Keratinocyte (primary cell): ENCODE measurements around the gene TSPAN4. TPM values are rescaled to one million over a fixed set of nuclear protein-coding genes. Genes with fewer than 3 reads are reported as not detected.

Source experiments
- DNase-seq: peaks from one replicate; pipeline ENCODE4 v3.0.0-alpha.2; 2011; ENCODE audit warnings: low read depth, missing footprints, low spot score
- FAIRE-seq: peaks from 2 replicates; lab custom pipeline; 2011; peaks lifted over from hg19 to GRCh38; lab: Jason Lieb, UNC
- H2AFZ ChIP-seq: 2 replicates; pipeline ENCODE4 v1.6.0; 2012; ENCODE audit warnings: low read length, control low read depth, inconsistent platforms; ENCODE audit not compliant: control insufficient read depth
- H3K27ac ChIP-seq: 2 replicates; pipeline ENCODE4 v1.5.1; 2011; ENCODE audit warnings: low read length; ENCODE audit not compliant: control insufficient read depth, insufficient read depth
- H3K27me3 ChIP-seq: 3 replicates; pipeline ENCODE4 v1.6.0; 2011; ENCODE audit warnings: low read length; ENCODE audit not compliant: control insufficient read depth, insufficient read depth; ENCODE audit errors: extremely low read depth
- H3K36me3 ChIP-seq, 2 experiments: 2 replicates in 1 of 2; 3 replicates in 1 of 2; pipeline ENCODE4 v1.5.1; 2011; ENCODE audit warnings: low read length in 2 of 2, mild to moderate bottlenecking in 1 of 2; ENCODE audit not compliant: control insufficient read depth in 2 of 2, insufficient read depth in 2 of 2; ENCODE audit errors: extremely low read depth in 1 of 2
- H3K4me1 ChIP-seq: 3 replicates; pipeline ENCODE4 v1.5.1; 2011; ENCODE audit warnings: low read length; ENCODE audit not compliant: control insufficient read depth, insufficient read depth; ENCODE audit errors: extremely low read depth
- H3K4me2 ChIP-seq: 3 replicates; pipeline ENCODE4 v1.6.0; 2011; ENCODE audit warnings: low read depth, low read length; ENCODE audit not compliant: control insufficient read depth, insufficient read depth; ENCODE audit errors: extremely low read depth
- H3K4me3 ChIP-seq, 3 experiments: fragments of 200-600 bp in 1 of 3; sonication (generic) in 1 of 3; 2 replicates in 2 of 3; 3 replicates in 1 of 3; pipeline ENCODE4 v1.5.1; 2011 to 2016; ENCODE audit warnings: low read length in 3 of 3, mild to moderate bottlenecking in 3 of 3, control low read depth in 2 of 3, inconsistent platforms in 1 of 3, low read depth in 1 of 3, mixed read lengths in 1 of 3, mixed run types in 1 of 3, moderate library complexity in 1 of 3; ENCODE audit not compliant: control insufficient read depth in 2 of 3, insufficient read depth in 2 of 3; ENCODE audit errors: extremely low read depth in 1 of 3
- H3K79me2 ChIP-seq: 2 replicates; pipeline ENCODE4 v1.6.0; 2012; ENCODE audit warnings: low read length; ENCODE audit not compliant: control insufficient read depth, insufficient read depth
- H3K9ac ChIP-seq: 3 replicates; pipeline ENCODE4 v1.6.0; 2011; ENCODE audit warnings: low read length; ENCODE audit not compliant: control insufficient read depth, insufficient read depth; ENCODE audit errors: extremely low read depth
- H3K9me1 ChIP-seq: 3 replicates; pipeline ENCODE4 v1.6.0; 2011; ENCODE audit warnings: low read length; ENCODE audit not compliant: control insufficient read depth, insufficient read depth; ENCODE audit errors: extremely low read depth
- H3K9me3 ChIP-seq: 2 replicates; pipeline ENCODE4 v1.5.1; 2012; ENCODE audit warnings: low read depth, low read length; ENCODE audit not compliant: control insufficient read depth
- H4K20me1 ChIP-seq: 3 replicates; pipeline ENCODE4 v1.6.0; 2011; ENCODE audit warnings: low read length; ENCODE audit not compliant: control insufficient read depth, insufficient read depth; ENCODE audit errors: extremely low read depth
- CTCF ChIP-seq, 3 experiments: IDR thresholded peaks in 1 of 3; conservative IDR thresholded peaks in 1 of 3; optimal IDR thresholded peaks in 1 of 3; 2 replicates in 2 of 3; 3 replicates in 1 of 3; pipeline versions ENCODE3 to v1.5.1; 2011; ENCODE audit warnings: low read length in 3 of 3, mild to moderate bottlenecking in 3 of 3, moderate library complexity in 2 of 3, control low read depth in 1 of 3, inconsistent platforms in 1 of 3; ENCODE audit not compliant: insufficient read depth in 2 of 3; ENCODE audit errors: extremely low read depth in 1 of 3
- EZH2 ChIP-seq: IDR thresholded peaks from one replicate; pipeline ENCODE4 v1.6.1; 2012; ENCODE audit warnings: inconsistent platforms, mild to moderate bottlenecking, low read length, moderate library complexity
- dilution Hi-C: fragments of 300-500 bp; cut with MboI; formaldehyde crosslinking; loops from one replicate; pipeline ENCODE4 v1.7.0; 2020; ENCODE audit warnings: low sequenced_read_pairs; ENCODE audit not compliant: extremely low pct_ligation_motif_present
- polyA plus RNA-seq, 5 experiments: library from polyadenylated mRNA; depleted of rRNA in 3 of 5; stranded (reverse) in 3 of 5; stranded (forward) in 1 of 5; unstranded in 1 of 5; fragments of >200 nt; gene quantifications; 1 replicate in 1 of 5; 2 replicates in 3 of 5; 3 replicates in 1 of 5; pipeline versions ENCODE4 v1.2.1 to v1.2.3, GENCODE V29; 2011 to 2012; ENCODE audit warnings: missing spikeins in 2 of 5, low read depth in 1 of 5, low replicate concordance in 1 of 5

TSPAN4 gene
- polyA plus RNA-seq, 1 donor (not counting 4 experiments of a cell fraction or from before 2014, with no cell fraction given), result 42.1 TPM

GRCh38 chr11:860234-861104 is 17.8 kb downstream of the TSPAN4 start:
- DNase-seq (no peak), FAIRE-seq (no peak)
- Histone ChIP-seq H4K20me1 (peaks cover 9% of the 10 kb centered on the region), H3K9ac (no peak overlapping the region), H3K36me3 (peaks cover 8 to 9% of the 10 kb centered on the region in 2 experiments), H3K4me1 (peaks cover 4% of the 10 kb centered on the region), H3K27ac (no peak overlapping the region), H3K79me2 (no peaks in the 10 kb centered on the region), H3K9me3 (no peaks in the 10 kb centered on the region), H3K9me1 (no peaks in the 10 kb centered on the region), H3K4me3 (no peak overlapping the region), H3K27me3 (no peaks in the 10 kb centered on the region), H2AFZ (no peak overlapping the region), H3K4me2 (no peak overlapping the region)
- TF ChIP-seq EZH2 (no peak), CTCF (optimal IDR thresholded peaks at IDR 0.05 in 1 of 3, IDR thresholded peaks at IDR 0.05 in 1 of 3, conservative IDR thresholded peaks at IDR 0.05 in 1 of 3; ENCODE audit: extremely low read depth in 1 of 3, insufficient read depth in 2 of 3, low read length in 3 of 3) (no peak)
- dilution Hi-C loops, result no loop called here

- H4K20me1 ChIP-seq, result peaks cover 8% of the 10 kb centered on the region
- H3K4me2 ChIP-seq, result no peak overlapping the region
- H3K36me3 ChIP-seq, result peaks cover 6 to 10% of the 10 kb centered on the region in 2 experiments
- no peak overlapping the region for H3K4me3 ChIP-seq
- no peak overlapping the region for H2AFZ ChIP-seq
- H3K4me1 ChIP-seq, result peaks cover 4% of the 10 kb centered on the region
- no peak overlapping the region for H3K27ac ChIP-seq
- no peak overlapping the region for H3K9ac ChIP-seq
- no peaks in the 10 kb centered on the region for H3K79me2 ChIP-seq
- dilution Hi-C loops, result no loop called here
- no peak for TF ChIP-seq EZH2
- TF ChIP-seq CTCF (optimal IDR thresholded peaks at IDR 0.05 in 1 of 3, IDR thresholded peaks at IDR 0.05 in 1 of 3, conservative IDR thresholded peaks at IDR 0.05 in 1 of 3; ENCODE audit: extremely low read depth in 1 of 3, insufficient read depth in 2 of 3, low read length in 3 of 3), result no peak
- no peaks in the 10 kb centered on the region for H3K9me1 ChIP-seq
- FAIRE-seq, result no peak
- H3K27me3 ChIP-seq, result no peaks in the 10 kb centered on the region
- no peak for DNase-seq
- no peaks in the 10 kb centered on the region for H3K9me3 ChIP-seq
Measured at GRCh38 chr11:861105-861479, 18.4 kb downstream of the TSPAN4 start.
